ENCODE results near the gene CDK15. TPM values are rescaled to one million over a fixed set of nuclear protein-coding genes. Genes with fewer than 3 reads are reported as not detected.

Gene CDK15
- total and polyA plus RNA-seq, 8 donors = 0.20 to 0.84 (median 0.43) TPM

- Histone ChIP-seq H3K36me3 (no peaks in the 10 kb centered on the region), H3K27me3 (peaks cover 0 to 41% of the 10 kb centered on the region in 2 donors), H3K9me3 (no peaks in the 10 kb centered on the region), H3K4me1 (no peaks in the 10 kb centered on the region), H3K4me3 (no peak overlapping the region), H3K27ac (no peak overlapping the region)
- intact Hi-C loops (cut with DNase I) = loop anchor here in 1 of 2 donors (10.0 kb wide), 1 partner anchor 319 kb away; no protein-coding TSS in a partner anchor
- DNase-seq (no peak), ATAC-seq (no peak)
- no peak for TF ChIP-seq CTCF (IDR thresholded peaks at IDR 0.05)
Measured at GRCh38 chr2:201855356-201855755, 49.0 kb downstream of the CDK15 start.

- Histone ChIP-seq H3K27ac (no peak overlapping the region), H3K4me1 (peaks cover 0 to 5% of the 10 kb centered on the region in 2 donors), H3K27me3 (peaks cover 0 to 56% of the 10 kb centered on the region in 2 donors), H3K4me3 (no peak overlapping the region), H3K9me3 (no peaks in the 10 kb centered on the region), H3K36me3 (no peaks in the 10 kb centered on the region)
- DNase-seq (no peak), ATAC-seq (no peak)
- intact Hi-C loops (cut with DNase I) = loop anchor here in 1 of 2 donors (10.0 kb wide), 1 partner anchor 317 kb away; no protein-coding TSS in a partner anchor
- no peak for TF ChIP-seq CTCF (IDR thresholded peaks at IDR 0.05)
Measured at GRCh38 chr2:201857326-201857725, 51.0 kb downstream of the CDK15 start.

GRCh38 chr2:201858281-201859184 lies 52.2 kb downstream of the CDK15 start:
- ATAC-seq = peak; percentile 19
- H3K4me3 ChIP-seq = no peak overlapping the region

GRCh38 chr2:201859949-201860348 lies 53.6 kb downstream of the CDK15 start:
- intact Hi-C loops (cut with DNase I) = loop anchor here (5.0 to 10.0 kb wide), 2 partner anchors 315 to 317 kb away; no protein-coding TSS in a partner anchor
- no peak for DNase-seq
- Histone ChIP-seq H3K4me1 (peaks cover 0 to 5% of the 10 kb centered on the region in 2 donors), H3K4me3 (no peak overlapping the region), H3K9me3 (no peaks in the 10 kb centered on the region), H3K27me3 (peaks cover 0 to 56% of the 10 kb centered on the region in 2 donors), H3K36me3 (no peaks in the 10 kb centered on the region), H3K27ac (no peak overlapping the region)
- ATAC-seq = no peak
- no peak for TF ChIP-seq CTCF (IDR thresholded peaks at IDR 0.05)

More at GRCh38 chr2:201858281-201859184, 52.2 kb downstream of the CDK15 start:
- TF ChIP-seq CTCF (IDR thresholded peaks at IDR 0.05) = no peak
- intact Hi-C loops (cut with DNase I) = loop anchor here in 1 of 2 donors (10.0 kb wide), 1 partner anchor 316 kb away; no protein-coding TSS in a partner anchor
- Histone ChIP-seq H3K4me1 (peaks cover 0 to 5% of the 10 kb centered on the region in 2 donors), H3K9me3 (no peaks in the 10 kb centered on the region), H3K27ac (no peak overlapping the region), H3K27me3 (peaks cover 0 to 56% of the 10 kb centered on the region in 2 donors), H3K36me3 (no peaks in the 10 kb centered on the region)
- DNase-seq = peak in 1 of 4 donors; percentile 36

GRCh38 chr2:201860636-201861066 lies 54.3 kb downstream of the CDK15 start:
- intact Hi-C loops (cut with DNase I) = loop anchor here in 1 of 2 donors (5.0 kb wide), 1 partner anchor 317 kb away; no protein-coding TSS in a partner anchor
- H3K4me3 ChIP-seq = no peak overlapping the region
- no peaks in the 10 kb centered on the region for H3K36me3 ChIP-seq
- H3K27me3 ChIP-seq = peaks cover 0 to 61% of the 10 kb centered on the region in 2 donors
- peaks cover 0 to 5% of the 10 kb centered on the region in 2 donors for H3K4me1 ChIP-seq
- ATAC-seq (peak; percentile 96), DNase-seq (peak in 2 of 4 donors; percentile 74 to 84)
- no peak overlapping the region for H3K27ac ChIP-seq
- no peaks in the 10 kb centered on the region for H3K9me3 ChIP-seq
- TF ChIP-seq CTCF (IDR thresholded peaks at IDR 0.05) = peak; percentile 74

Data from left lung (tissue), 10 donors.